HG03558 (cell line): Measurements from ENCODE around the gene YJU2.
"Not testable (repeated sequence)": the region's sequence is repeated elsewhere in the genome, so short reads cannot be mapped to it uniquely, and the experiment has no call there.

Source experiments
- ATAC-seq: cut with Tn5 transposase; IDR thresholded peaks from one replicate; pipeline ENCODE4 v1.9.1; 2021; ENCODE audit warnings: moderate number of reproducible peaks; ENCODE audit not compliant: unreplicated experiment; ENCODE audit errors: extremely low read depth

Gene YJU2

DNA sequence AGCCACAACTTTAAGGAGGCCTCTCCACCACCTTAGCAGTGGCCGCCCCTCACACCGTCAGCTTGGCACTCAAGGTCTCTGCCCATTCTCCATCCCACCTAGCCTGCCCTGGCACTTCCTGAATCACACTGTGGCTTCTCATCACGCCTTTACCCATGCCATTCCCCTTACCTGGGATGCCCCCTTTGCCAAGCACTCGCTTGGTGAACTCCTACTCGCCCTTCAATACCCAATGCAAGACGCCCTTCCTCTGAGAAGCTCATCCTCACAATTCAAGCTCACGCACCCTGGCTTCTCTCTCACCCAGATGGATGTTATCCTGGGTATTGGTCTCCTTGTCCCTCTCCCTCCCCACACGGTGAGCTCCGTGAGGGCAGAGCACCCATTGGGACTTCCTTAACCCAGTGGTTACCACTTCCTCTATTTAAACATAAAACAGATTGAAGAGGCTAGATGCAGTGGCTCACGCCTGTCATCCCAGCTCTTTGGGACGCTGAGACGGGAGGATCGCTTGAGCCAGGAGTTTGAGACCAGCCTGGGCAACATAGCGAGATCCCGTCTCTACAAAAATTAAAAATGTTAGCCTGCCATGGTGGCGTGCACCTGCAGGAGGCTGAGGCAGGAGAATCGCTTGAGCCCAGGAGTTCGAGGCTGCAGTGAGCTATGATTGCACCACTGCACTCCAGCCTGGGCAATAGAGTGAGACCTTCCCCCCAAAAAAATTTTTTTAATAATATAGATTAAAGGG, 19.5 kb downstream of the YJU2 start:
- no peak for ATAC-seq

GRCh38 chr19:4267101-4267900, 20.4 kb downstream of the YJU2 start:
- ATAC-seq = no peak

GRCh38 chr19:4267901-4268815, 21.3 kb downstream of the YJU2 start:
- ATAC-seq = no peak

- no peak for ATAC-seq
Observed at GRCh38 chr19:4268816-4269430, 22.0 kb downstream of the YJU2 start.

GRCh38 chr19:4272894-4273293, 26.0 kb downstream of the YJU2 start:
- no peak for ATAC-seq

GRCh38 chr19:4274321-4274686, 27.4 kb downstream of the YJU2 start:
- ATAC-seq = not testable (repeated sequence)

DNA sequence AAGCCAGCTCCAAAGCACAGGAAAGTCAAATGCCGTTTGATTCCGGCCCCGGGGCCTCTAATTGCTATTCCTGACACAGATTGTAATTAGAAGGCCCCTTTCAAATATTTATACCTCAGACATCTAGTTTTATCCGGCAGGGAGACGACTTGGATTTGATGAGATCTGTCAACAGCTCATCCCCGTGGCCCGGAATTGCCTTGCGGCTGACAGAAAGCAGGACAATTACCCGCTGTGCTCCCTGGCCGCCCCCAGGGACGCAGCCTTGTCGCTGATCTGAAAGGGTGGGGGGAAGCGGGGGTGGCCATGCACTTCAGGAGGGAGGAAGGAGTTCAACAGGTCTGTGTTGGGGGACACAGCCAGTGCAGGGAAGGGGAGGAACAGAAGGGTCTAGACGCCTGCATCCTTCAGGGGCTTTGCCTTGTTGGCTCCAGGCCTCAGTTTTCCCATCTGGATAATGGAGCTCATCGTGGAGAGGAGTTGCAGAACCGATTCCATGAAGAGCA, 30.4 kb downstream of the YJU2 start:
- ATAC-seq = no peak

- ATAC-seq = no peak
Observed at GRCh38 chr19:4278010-4278409, 31.1 kb downstream of the YJU2 start.

DNA sequence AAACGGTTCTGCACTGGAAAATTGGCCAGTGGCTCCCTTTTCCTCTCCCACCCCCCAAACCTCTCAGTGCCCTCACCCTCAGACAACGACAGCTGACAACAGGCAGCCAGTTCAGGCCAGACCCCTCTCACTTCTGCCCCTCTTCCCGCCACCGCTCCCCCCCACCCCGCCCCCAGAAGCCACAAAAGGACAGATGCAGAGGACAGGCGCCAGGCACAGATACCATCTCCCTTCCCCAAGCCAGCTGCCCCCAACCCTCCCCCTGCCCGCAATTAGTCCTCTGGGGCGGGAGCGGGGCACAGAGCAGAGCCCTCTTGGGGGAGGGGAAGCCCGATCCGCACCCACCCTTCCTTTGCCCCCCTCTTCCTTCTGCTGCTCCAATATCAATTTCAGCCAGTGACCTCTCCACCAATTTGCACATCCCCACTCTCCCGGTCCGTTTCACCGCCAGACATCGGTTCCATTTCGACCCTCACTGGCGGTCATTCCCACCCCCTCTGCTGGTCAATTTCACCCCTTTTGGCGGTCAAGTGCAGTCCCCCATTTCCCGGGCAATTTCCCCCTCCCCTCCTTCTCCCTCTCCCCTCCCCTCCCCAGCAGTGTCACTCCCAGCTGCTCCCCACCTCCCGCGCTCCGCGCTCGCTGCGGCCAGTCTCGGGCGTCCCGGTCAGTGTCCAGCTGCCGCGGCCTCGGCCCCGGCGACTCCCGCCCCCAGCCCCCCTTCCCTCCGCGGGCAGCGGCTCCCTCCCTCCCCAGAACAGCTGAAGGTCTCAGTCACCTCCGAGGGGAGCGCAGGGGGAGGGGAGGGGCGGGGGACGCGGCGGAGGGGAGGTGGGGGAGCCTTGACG, 31.8 kb downstream of the YJU2 start, which contains the start of gene SHD:
TSS of gene SHD (plus strand) at position 848 of the 848 bp plus-strand sequence. CDS start 798 bp downstream, outside the sequence.
- no peak for ATAC-seq

- ATAC-seq = no peak
Observed at GRCh38 chr19:4279267-4279529, 32.3 kb downstream of the YJU2 start.

DNA sequence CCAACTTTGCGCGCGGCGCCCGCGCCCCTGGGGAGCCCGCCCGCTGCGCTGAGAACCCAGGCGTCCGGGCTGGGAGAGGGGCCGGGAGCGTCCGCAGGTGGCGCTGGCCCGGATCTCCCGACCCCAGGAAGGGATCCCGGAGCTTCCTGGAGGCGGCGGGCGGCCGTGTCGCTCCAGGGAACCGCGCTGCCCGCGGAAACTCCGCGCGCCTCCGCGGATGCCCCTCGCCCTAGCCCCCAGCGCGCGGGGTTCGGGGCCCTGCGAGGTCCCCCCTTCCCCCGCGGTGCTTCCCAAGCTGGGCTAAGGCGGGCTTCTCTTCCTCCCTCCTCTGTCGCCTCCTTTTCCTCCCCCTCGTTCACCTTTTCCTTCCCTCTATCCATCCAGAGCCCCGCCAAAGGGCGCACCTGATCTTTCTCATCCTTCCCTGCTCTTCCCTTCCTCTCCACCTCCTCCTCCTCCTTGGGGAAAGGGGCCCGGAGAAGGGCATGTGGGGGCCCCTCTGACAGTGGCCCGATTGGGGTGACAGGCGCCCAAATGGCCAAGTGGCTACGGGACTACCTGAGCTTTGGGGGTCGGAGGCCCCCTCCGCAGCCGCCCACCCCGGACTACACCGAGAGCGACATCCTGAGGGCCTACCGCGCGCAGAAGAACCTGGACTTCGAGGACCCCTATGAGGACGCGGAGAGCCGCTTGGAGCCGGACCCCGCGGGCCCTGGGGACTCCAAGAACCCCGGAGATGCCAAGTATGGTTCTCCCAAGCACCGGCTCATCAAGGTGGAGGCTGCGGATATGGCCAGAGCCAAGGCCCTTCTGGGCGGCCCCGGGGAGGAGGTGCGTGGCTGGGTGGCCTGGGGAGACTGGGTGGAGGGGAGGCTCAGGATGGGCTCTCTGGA, 32.9 kb downstream of the YJU2 start:
- no peak for ATAC-seq

- ATAC-seq = no peak
Observed at GRCh38 chr19:4284176-4284958, 37.5 kb downstream of the YJU2 start.

DNA sequence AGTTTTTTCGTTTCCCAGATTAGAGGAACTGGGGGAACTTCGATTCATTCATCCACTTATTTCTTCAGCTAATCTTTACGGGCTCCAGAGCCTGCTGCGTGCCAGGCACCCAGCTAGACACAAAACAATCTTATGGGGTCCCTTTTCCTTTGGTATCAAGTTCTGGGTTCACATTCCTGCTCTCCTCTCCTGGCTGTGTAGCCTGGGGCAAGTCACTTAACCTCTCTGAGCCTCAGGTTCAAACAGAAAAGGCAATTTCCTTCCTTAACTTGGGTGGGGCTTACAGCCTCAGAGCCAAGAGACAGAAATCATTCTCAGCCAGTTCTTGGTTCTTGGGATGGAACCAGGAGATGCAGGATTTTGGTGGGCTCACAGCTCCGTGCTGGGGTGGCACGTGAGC, 38.1 kb downstream of the YJU2 start:
- no peak for ATAC-seq

DNA sequence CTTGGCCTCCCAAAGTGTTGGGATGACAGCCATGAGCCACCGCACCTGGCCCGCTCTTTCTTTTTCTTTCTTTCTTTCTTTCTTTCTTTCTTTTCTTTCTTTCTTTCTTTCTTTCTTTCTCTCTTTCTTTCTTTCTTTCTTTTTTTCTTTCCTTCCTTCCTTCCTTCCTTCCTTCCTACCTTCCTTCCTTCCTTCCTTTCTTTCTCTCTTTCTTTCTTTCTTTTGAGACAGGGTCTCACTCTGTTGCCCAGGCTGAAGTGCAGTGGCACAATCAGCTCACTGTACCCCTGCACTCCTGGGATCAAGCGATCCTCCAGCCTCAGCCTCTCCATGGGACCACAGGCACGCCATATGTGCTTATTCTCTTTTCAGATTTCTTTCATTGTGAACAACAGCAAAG, 39.3 kb downstream of the YJU2 start:
- not testable (repeated sequence) for ATAC-seq

GRCh38 chr19:4288091-4288777, 41.4 kb downstream of the YJU2 start:
- no peak for ATAC-seq

- no peak for ATAC-seq
Observed at GRCh38 chr19:4291184-4291732, 44.4 kb downstream of the YJU2 start.

- ATAC-seq = no peak
Observed at GRCh38 chr19:4292515-4292914, 45.6 kb downstream of the YJU2 start.
